HG03558 (cell line): ENCODE results near the gene LMNB1.
A peak's percentile ranks its signal among the peaks of the same experiment; 100 is the strongest.
"Not testable (repeated sequence)": the region's sequence is repeated elsewhere in the genome, so short reads cannot be mapped to it uniquely, and the experiment has no call there.

Experiments
- ATAC-seq: cut with Tn5 transposase; IDR thresholded peaks from one replicate; pipeline ENCODE4 v1.9.1; 2021; ENCODE audit warnings: moderate number of reproducible peaks; ENCODE audit not compliant: unreplicated experiment; ENCODE audit errors: extremely low read depth

LMNB1 gene

DNA sequence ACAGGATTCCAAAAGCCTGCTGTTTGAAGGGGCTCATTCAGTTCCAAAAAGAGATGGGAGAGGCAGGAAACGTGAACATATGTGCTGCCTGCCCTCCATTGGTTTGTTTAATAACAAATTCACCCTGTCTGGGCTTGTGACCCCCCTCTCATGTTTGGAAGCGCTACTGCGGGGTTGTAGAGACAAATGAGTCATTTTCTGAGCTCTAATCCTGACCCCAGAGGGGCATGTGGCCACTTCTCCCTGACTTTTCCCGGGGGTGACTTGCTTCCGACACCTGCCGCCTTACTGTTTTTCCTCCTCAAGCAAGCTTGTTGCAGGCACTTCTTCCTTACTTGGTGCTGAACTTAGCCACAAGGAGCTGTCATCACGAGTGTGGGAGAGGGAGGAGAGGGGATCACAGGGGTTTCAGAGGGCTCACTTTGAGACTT is 75.9 kb downstream of the LMNB1 start:
- no peak for ATAC-seq

DNA sequence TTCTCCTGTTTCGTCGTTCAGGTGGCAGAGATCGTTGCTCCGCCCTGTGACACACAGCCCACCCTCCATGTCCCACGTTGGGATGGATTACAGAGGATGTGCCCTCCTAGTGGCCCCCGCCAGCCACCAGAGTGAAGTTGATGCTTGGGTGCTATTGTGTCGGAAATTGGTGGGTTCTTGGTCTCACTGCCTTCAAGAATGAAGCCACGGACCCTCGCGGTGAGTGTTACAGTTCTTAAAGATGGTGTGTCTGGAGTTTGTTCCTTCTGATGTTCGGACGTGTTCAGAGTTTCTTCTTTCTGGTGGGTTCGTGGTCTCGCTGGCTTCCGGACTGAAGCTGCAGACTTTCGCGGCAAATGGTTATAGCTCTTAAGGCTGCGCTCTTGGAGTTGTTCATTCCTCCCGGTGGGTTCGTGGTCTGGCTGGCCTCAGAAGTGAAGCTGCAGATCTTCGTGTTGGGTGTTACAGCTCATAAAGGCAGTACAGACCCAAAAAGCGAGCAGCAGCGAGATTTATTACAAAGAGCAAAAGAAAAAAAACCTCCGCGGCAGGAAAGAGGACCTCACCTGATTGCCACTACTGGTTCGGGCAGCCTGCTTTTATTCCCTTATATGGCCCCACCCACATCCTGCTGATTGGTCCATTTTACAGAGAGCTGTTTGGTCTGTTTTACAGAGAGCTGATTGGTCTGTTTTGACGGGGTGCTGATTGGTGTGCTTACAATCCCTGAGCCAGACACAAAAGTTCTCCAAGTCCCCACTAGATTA is 76.8 kb downstream of the LMNB1 start:
- ATAC-seq = not testable (repeated sequence)

DNA sequence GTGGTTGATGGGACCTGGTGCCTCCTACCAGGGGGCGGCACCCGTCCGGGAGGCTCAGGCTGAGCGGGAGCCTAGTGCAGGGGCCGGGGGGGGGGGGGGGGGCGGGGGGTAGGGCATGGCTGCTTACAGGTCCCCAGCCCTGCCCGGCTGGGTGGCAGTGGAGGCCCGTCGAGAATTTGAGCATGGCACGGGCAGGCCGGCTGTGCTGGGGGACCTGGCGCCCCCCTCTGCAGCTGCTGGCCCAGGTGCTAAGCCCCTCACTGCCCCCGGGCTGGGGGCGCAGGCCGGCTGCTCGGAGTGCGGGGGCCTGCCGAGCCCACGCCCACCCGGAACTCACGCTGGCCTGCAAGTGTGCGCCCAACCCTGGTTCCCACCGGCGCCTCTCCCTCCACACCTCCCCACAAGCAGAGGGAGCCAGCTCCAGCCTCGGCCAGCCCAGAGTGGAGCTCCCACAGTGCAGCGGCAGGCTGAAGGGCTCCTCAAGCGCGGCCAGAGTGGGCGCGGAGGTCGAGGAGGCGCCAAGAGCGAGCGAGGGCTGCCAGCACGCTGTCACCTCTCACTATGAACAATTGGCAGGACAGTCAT is 77.7 kb downstream of the LMNB1 start:
- ATAC-seq = no peak

DNA sequence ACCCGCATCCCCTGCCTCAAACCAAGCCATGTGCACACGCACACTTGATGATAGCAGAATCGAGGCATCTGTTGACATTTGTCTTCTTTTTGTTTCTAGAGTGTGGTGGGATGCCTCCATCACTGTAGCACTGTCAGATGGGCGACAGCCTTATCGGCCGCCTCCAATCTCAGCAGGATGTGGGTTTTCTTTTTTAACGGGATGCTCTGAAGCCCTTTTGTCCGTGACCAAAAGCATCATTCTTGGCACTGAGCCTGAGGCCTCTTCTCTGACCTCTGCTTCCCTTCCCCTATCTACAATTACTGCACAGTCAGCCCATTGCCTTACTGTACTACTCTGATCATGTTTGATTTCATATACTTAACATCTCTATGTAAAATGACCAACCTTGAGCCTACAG is 78.3 kb downstream of the LMNB1 start:
- ATAC-seq = no peak

DNA sequence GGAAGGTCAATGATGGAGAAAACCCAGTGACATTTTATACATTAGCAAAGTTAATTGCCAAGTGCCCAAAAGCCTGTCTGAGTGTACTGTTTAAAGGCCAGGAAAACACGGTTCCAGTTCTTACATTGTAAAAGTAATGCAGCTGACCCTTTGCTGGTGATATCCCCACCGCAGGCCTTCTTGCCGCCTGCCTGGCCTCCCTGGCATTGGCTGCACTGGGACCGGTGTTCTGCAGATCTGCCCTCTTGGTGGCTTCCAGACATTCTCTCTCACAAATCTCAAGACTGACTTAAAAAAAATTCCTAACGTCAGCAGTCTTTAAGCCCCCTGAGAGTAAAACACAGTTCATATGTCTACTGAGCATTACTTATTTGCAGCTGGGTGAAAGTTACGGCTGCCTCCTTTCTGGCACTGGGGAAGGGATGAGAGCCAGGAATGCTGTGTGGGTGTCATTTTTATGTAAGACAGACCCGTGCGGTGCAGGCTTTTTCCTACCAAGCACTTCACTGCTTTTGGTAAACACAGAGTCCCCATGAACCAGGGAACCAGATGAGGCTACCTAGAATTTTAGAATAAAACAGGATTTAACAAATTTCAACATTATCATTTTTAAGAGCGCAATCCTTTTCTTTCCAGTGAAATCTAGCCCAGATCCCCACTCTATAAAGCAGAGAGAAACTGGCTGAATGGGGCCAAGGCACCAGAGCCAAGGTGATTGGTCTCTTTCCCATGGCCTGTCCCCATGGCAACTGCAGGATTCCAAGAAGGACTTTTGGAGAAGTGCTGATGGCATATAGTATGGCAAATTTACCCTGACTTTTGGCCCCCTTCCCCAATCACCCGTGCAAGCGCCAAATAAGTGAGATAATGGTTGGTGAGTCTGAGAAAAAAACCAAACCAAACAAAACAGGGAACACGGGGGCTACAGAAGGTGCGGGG is 80.8 kb downstream of the LMNB1 start:
- no peak for ATAC-seq

DNA sequence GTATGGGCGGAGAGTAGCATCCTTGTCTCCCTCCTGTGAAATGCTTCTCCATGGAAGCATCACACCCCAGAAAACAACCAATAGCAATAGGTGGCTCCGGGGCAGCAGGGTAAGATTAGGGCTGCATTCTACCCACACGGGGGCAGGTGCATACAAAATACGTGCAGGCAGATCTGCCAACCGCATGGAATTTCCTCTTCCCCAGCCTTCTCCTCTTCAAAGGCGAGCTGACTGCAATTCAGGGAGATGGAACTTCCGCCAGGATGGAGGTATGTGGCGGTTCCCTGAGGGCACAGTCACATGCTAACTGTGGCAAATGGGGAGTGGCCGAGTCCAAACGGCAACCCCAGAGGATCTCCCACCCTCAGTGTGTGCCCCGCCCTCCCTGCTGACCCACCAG is 81.5 kb downstream of the LMNB1 start:
- no peak for ATAC-seq

DNA sequence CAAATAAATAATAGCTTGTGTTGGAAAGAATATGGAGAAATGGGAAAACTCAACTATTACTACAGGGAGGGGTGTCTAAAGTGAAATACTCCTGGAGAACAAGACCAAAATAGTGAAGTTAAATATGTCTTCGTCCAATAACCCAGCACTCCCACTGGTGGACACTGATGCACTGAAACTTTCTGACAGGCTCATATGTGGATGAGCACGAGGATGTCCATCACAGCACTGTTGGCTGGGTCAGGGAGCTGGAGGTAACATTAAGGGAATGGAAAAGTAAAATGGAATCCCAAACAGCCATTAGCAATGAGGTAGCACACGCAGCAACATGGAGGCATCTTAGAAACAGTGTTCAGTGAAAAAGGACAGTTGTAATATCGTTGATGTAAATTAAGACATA is 86.5 kb downstream of the LMNB1 start:
- ATAC-seq = no peak

DNA sequence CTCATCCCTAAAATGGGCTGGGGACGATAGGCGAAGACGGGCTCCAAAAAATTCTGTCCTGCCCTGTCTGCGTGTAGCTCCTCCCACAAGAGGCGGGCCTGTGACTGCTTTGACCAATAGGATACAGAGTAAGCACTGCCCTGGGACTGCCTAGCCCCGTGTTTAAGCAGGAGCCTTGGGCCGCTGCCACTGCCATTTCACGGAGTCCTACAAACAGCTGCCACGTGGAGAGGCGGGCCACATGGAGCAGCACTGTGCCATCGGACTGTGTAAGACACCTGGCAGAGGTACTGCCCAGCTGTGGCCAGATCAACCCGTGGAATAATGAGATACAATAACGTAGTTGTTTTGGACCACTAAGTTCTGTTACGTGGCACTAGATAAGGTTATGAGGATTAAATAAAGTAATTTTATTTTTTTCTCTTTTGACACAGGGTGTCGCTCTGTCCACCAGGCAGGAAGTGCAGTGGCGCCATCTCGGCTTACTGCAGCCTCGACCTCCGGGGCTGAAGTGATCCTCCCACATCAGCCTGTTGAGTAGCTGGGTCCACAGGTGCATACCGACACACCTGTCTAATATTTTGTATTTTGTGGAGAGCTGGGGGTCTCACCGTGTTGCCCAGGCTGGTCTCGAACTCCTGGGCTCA is 87.2 kb downstream of the LMNB1 start:
- ATAC-seq = no peak

DNA sequence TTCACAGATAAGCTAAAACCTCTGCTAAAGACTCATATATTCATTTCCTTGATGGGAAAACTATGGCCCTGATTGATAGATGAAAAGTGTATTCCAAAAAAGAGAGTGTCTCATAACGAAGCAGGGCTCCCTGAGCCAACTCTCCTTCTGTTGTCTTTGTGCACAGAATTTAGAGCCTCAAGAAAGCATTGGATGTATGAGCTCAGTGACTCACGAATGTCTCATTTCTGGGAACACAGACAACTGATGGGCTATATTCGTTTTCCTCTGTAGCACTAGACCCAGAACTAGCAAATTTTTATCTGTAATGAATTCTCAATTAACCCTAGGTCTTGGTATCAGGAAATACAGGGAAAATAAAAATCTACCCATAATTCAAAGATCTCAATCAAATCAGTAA is 88.4 kb downstream of the LMNB1 start:
- ATAC-seq = no peak

DNA sequence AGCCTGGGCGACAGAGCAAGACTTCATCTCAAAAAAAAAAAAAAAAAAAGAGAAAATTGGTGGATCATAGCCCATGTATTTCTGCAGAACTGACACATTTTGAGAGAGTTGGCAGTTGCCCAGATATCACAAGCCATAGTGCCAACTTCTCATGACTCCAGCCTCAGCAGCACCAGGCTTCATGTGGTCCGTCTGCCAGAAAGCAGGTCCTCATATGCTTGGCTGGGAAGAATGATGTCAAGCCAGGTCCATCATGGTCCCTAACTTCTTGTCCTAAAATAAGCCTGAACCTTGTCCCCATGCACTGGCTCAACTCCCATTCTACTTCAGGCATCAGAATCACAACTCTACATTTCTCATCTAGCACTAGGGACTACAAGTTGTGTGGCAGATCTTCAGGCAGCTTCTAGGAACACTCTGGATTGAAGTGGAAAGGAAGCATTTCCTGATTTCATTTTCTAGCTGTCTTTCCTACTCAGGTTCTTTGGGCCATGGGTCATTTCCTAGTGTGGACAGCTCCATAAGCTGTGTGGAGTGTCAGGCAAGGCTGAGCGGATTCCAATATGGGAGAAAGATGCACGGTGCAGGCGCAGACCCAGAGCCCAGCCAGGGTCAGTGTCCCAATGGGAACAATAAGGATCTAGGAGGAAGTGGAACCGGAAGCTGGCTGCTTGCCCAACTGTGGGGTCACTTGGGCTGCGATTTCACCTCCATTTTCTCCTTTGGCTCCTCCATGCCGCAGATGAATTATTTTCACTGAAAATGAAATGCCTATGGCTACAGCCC is 90.1 kb downstream of the LMNB1 start:
- ATAC-seq = no peak

DNA sequence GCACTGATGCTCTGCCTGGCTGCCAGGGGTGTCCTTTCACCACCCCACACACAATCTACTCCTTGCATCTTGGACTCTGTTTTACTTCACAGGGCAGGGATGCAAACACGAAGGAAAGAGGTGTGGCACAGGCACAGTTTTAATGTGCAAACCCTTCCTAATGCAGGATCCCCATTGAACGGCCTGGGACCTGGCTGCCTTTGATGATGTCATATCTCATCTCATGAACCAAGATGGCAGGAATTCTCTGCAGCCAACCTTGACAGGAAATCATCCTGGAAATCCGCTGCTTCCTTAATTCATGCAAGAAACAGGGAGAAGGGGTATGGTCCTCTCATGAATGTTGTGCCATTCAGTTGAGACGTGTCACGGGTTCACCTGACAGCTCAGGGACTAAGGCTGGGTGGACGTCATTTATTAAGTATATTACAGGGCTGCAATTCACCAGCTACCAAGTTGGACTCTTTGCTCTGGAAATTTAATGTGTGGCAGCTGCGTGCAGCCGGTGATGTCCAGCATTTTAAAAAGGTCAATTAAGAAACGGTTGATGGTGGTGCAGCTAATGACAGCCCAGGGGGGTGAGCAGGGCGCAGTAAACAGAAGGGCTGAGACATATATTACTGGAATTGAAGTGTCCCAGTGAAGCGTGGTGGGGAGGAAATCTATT is 91.5 kb downstream of the LMNB1 start:
- ATAC-seq = no peak

DNA sequence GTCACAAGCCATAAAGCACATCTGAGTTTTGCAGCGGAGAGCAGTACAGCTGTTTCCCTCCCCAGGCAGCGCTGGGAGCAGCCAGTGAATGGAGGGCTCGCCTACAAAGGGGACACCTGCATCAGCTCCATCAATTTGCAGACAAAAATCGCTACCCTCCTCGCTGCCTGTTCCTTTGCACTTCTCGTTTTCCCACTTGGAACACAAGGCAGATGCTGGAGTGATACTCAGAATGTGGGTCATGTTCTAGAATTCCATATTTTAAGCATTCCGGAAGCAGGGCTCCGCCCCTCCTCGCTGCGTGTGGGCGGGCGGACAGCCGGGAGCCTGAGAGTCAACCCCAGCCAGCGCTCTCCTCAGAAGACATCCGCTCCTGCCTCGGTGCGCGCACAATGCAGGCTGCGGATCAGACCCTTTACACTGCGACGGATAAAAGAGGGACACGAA is 92.1 kb downstream of the LMNB1 start:
- ATAC-seq = peak; percentile 56

DNA sequence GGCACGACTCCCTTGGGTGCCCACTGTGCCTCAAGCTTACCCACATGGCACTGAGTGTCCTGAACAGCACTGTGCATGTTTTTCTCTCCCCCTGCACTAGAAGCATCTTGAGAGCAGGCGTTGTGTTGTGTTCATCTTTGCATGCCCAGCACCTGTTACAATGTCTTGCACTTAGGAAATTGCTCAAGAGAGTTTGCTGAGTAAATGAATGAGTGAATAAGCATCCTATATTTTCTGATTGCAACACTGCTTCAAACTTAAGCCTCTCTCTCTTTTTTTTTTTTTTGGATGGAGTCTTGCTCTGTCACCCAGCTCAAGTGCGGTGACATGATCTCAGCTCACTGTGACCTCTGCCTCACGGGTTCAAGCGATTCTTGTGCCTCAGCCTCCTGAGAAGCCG is 94.5 kb downstream of the LMNB1 start:
- no peak for ATAC-seq

DNA sequence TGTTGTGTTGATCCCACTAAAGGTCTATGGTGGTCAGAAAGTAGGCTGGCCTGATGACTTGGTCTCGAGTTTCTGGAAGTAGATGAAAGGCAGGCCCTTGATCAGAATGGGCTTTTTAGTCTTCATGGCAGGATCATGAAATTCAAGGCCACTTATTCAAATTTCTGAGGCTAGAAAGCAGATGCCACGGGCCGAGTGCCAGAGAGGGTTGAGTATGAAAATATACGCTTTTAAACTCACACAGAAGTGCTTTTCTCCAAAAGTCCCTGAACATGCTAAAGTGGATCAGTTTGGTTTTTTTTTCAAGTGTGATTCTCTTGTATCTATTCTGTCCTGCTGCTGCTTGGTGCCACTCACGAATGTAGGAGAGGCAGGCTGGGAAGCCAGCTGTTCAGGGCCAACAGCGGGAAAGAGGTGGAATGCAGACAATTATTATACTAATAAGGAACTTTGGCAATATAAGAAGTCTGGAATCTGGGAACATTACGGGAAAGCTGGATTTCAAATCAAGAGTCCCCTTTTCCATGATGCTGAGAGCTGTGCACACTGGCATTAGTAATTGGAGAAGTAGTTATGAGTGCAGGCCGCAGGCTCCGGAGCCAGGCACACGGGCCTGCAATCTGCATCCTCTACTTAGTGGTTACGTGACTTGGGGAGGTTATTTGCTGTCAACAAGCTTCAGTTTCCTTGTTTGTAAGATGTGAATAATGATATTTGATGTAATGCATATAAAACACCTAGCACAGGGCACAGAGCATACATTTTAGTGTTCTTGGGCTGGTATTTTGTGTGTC is 95.8 kb downstream of the LMNB1 start:
- no peak for ATAC-seq

DNA sequence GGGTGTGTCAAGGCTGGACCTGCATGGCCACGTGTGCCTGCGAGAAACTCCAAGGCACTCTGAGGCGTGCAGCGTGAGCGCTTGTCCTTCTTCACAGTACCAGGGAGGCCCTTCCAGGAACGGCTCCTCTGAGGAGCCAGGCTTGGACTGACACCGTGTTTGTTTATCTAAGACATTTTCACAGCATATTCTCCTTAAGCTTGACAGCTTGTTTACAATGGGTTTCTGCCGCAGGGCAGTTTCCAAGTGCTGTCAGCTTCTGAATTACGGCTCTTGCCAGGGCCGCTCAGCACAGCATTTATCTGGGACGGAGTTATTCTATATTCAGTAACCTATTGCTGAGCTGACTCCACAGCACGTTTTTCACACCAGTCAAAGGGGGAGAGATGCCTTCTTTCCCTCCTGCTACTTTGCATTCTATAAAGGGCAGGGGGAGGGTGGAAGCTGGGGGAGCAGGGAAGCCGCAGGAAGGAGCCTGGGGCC is 98.4 kb downstream of the LMNB1 start:
- no peak for ATAC-seq

DNA sequence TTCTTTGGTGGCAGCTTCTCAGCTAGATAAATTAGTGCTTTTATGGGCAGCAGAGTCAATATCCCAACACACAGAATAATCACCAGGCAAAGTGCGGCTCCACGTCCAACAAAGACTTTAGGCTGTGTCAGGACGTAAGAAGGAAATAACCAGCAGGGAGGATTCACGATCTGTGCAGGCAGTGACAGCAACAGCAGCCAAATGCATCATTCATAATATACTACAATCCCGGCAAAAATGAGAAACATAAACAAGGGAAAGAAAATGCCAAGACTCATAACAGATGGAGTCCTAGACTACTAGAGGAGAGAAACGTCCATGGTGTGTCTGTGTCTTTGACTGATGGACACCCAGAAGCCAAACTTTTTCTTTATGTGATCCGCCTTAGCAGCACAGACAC is 100.7 kb downstream of the LMNB1 start:
- no peak for ATAC-seq

DNA sequence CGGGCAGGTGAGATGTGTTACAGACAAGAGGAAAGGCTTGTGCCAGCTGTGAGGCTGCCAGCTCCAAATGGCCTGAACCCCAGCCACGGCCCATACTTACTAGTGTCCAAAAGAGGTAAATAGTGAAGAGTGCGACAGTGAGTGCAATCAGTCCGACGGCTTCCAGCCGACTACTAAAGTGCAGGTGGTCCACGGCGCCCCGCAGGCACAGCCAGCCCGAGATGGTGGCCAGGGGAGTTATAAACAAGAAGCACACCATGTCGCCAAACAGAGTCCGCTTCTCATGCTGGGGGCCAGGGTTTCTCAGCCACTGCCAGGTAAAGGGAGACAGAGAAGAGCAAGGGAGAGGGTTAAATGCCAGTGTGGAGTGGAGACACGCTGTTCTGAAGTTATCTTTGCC is 101.1 kb downstream of the LMNB1 start:
- ATAC-seq = no peak

DNA sequence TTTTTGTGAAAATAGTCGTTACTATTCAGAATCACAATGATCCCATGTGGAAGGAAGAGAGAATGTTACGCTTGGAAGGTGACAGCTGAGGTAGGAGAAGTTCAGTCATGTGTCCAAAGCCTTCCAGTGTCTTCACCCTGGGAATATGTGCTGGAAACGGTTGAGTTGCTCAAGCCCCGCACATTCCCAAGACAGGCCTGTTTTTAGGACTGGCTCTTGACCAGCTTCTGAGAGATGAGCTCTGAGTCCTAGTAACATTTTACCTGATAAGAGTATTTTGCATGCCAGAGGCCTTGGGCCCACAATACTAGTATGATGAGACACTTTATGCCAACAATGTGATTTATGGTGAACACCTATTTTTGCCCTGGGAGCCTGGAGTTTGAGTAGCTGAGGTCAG is 101.7 kb downstream of the LMNB1 start:
- no peak for ATAC-seq
